K562 (cell line): ENCODE results near the gene PSMB10. TPM values are rescaled to one million over a fixed set of nuclear protein-coding genes. Genes with fewer than 3 reads are reported as not detected.

Experiments
- ATAC-seq: fragments of 200-7000 bp; cut with Tn5 transposase; 3 replicates; pipeline ENCODE4 v1.9.1; 2020; ENCODE audit warnings: moderate library complexity
- BruUV-seq: library from RNA; stranded (reverse); fragments of 400-500 nt; replicated peaks from 2 replicates; lab custom pipeline; 2021; lab: Mats Ljungman, UMichigan
- CTCF ChIA-PET: fragments of 300-600 bp; formaldehyde crosslinking; extraction: SDS; loops from one replicate; lab custom pipeline; 2021; ENCODE audit warnings: low intra/inter-chr PET ratio; lab: Yijun Ruan, JAX
- POLR2A ChIA-PET: fragments of 300-600, 350-650 bp; sonication (Branson Sonifier 250); formaldehyde crosslinking; extraction: SDS; loops from one replicate; lab custom pipeline; 2021; ENCODE audit warnings: antibody characterized with exemption, inconsistent platforms; lab: Yijun Ruan, JAX
- DNase-seq, 4 experiments: peaks; one replicate each; pipeline versions ENCODE4 v3.0.0 to v3.0.0-alpha.2; 2011 to 2018; ENCODE audit warnings: low spot score in 3 of 4, mixed read lengths in 3 of 4; ENCODE audit errors: extremely low read depth in 1 of 4
- FAIRE-seq: peaks from 2 replicates; lab custom pipeline; 2011; peaks lifted over from hg19 to GRCh38; lab: Jason Lieb, UNC
- H2AFZ ChIP-seq: 2 replicates; pipeline ENCODE4 v1.6.0; 2011; ENCODE audit warnings: low read depth, low read length, control low read depth, inconsistent platforms
- H3K27ac ChIP-seq: fragments of 200-600 bp; 3 replicates; pipeline ENCODE4 v1.8.0; 2011; ENCODE audit warnings: low read depth, mild to moderate bottlenecking, control low read depth, inconsistent platforms, low read length, moderate library complexity, mixed read lengths; ENCODE audit errors: extremely low read depth
- H3K27me3 ChIP-seq, 2 experiments: fragments of 300-600 bp in 1 of 2; 2 replicates in 1 of 2; 3 replicates in 1 of 2; pipeline versions ENCODE4 v1.6.0 to v1.8.0; 2011; ENCODE audit warnings: inconsistent platforms in 2 of 2, low read length in 2 of 2, mild to moderate bottlenecking in 1 of 2, mixed read lengths in 1 of 2, moderate library complexity in 1 of 2; ENCODE audit not compliant: control insufficient read depth in 2 of 2, insufficient read depth in 2 of 2
- H3K36me3 ChIP-seq: fragments of 300-600 bp; 3 replicates; pipeline ENCODE4 v1.8.0; 2011; ENCODE audit warnings: mild to moderate bottlenecking, low read length, inconsistent platforms; ENCODE audit not compliant: control insufficient read depth, insufficient read depth
- H3K4me1 ChIP-seq, 2 experiments: fragments of 200-600 bp in 1 of 2; replicated peaks in 1 of 2; 2 replicates in 1 of 2; 3 replicates in 1 of 2; pipeline versions ENCODE4 v1.5.1 to v1.8.0; 2011; ENCODE audit warnings: inconsistent platforms in 2 of 2, low read length in 2 of 2, mild to moderate bottlenecking in 1 of 2, mixed read lengths in 1 of 2, moderate library complexity in 1 of 2; ENCODE audit not compliant: control insufficient read depth in 2 of 2, insufficient read depth in 2 of 2
- H3K4me2 ChIP-seq: 2 replicates; pipeline ENCODE4 v1.6.1; 2011; ENCODE audit warnings: low read length, control low read depth, inconsistent platforms, mixed read lengths; ENCODE audit not compliant: insufficient read depth
- H3K4me3 ChIP-seq: fragments of 200-600 bp; sonication (generic), shearing (Covaris generic); 2 replicates; pipeline ENCODE4 v1.5.1; 2016; ENCODE audit warnings: control low read depth, inconsistent platforms
- H3K79me2 ChIP-seq: fragments of 200-600 bp; 3 replicates; pipeline ENCODE4 v1.8.0; 2011; ENCODE audit warnings: low read length, inconsistent platforms; ENCODE audit not compliant: control insufficient read depth, insufficient read depth
- H3K9ac ChIP-seq, 2 experiments: 2 replicates each; pipeline versions ENCODE4 v1.6.0 to v1.6.1; 2011; ENCODE audit warnings: low read depth in 2 of 2, low read length in 2 of 2, control low read depth in 1 of 2, inconsistent platforms in 1 of 2, mild to moderate bottlenecking in 1 of 2, mixed read lengths in 1 of 2; ENCODE audit not compliant: insufficient read depth in 1 of 2
- H3K9me1 ChIP-seq: one replicate; pipeline ENCODE4 v1.6.0; 2011; ENCODE audit warnings: inconsistent platforms, mild to moderate bottlenecking, low read length, moderate library complexity; ENCODE audit not compliant: control insufficient read depth, insufficient read depth
- H3K9me3 ChIP-seq: replicated peaks from 2 replicates; pipeline ENCODE4 v1.5.1; 2011; ENCODE audit warnings: low read depth, low read length, inconsistent platforms; ENCODE audit not compliant: control insufficient read depth, insufficient read depth
- H4K20me1 ChIP-seq: replicated peaks from 2 replicates; pipeline ENCODE4 v1.6.1; 2011; ENCODE audit warnings: low read length, inconsistent platforms, mixed read lengths; ENCODE audit not compliant: control insufficient read depth, insufficient read depth
- GTF2E2 ChIP-seq: fragments of 200-800 bp; sonication (Bioruptor generic); IDR thresholded peaks from 2 replicates; pipeline ENCODE4 v1.6.1; 2016; ENCODE audit warnings: missing genetic modification characterization, missing compliant biosample characterization
- HES1 ChIP-seq: fragments of 450-650 bp; IDR thresholded peaks from 2 replicates; pipeline ENCODE4 v1.6.1; 2016; ENCODE audit warnings: low read depth, mild to moderate bottlenecking, moderate library complexity
- KDM2B ChIP-seq: fragments of 250-450 bp; sonication (Bioruptor Pico); IDR thresholded peaks from 2 replicates; pipeline ENCODE4 v1.8.0; 2021; ENCODE audit warnings: mild to moderate bottlenecking, moderate library complexity
- L3MBTL2 ChIP-seq: fragments of 450-650 bp; IDR thresholded peaks from 2 replicates; pipeline ENCODE4 v1.6.1; 2016; ENCODE audit warnings: mild to moderate bottlenecking, moderate library complexity
- POLR2G ChIP-seq: fragments of 200-400 bp; formaldehyde crosslinking; IDR thresholded peaks from 2 replicates; pipeline ENCODE4 v1.6.1; 2017; ENCODE audit warnings: low read depth, mild to moderate bottlenecking, antibody characterized with exemption, low read length, moderate library complexity
- SMARCB1 ChIP-seq: IDR thresholded peaks from 2 replicates; pipeline ENCODE4 v1.6.1; 2011; ENCODE audit warnings: improper control_type of control experiment, low read depth; ENCODE audit not compliant: insufficient read length
- SP2 ChIP-seq: IDR thresholded peaks from 2 replicates; pipeline ENCODE4 v1.6.1; 2011; ENCODE audit warnings: mild to moderate bottlenecking, low read depth, low read length, moderate library complexity; ENCODE audit not compliant: poor library complexity, severe bottlenecking; ENCODE audit errors: extremely low read depth
- SRSF1 ChIP-seq: fragments of 200-400 bp; formaldehyde crosslinking; IDR thresholded peaks from 2 replicates; pipeline ENCODE4 v1.6.1; 2017; ENCODE audit warnings: mild to moderate bottlenecking, low read depth, low read length, moderate library complexity
- ZBED1 ChIP-seq: IDR thresholded peaks from 2 replicates; pipeline ENCODE4 v1.6.1; 2014
- ZNF165 ChIP-seq: fragments of 250-450 bp; sonication (Bioruptor Pico); IDR thresholded peaks from 2 replicates; pipeline ENCODE4 v1.4.0; 2020; ENCODE audit warnings: borderline replicate concordance
- ZNF174 ChIP-seq: fragments of 250-450 bp; sonication (Bioruptor Pico); IDR thresholded peaks from 2 replicates; pipeline ENCODE4 v1.4.0; 2020; ENCODE audit warnings: mild to moderate bottlenecking
- ZNF3 ChIP-seq: fragments of 250-450 bp; sonication (Bioruptor Pico); IDR thresholded peaks from 2 replicates; pipeline ENCODE4 v1.5.0; 2021; ENCODE audit warnings: mild to moderate bottlenecking, moderate library complexity
- ZZZ3 ChIP-seq: fragments of 450-650 bp; IDR thresholded peaks from 2 replicates; pipeline ENCODE4 v1.6.1; 2016; ENCODE audit warnings: antibody characterized with exemption, mild to moderate bottlenecking, moderate library complexity
- WGBS: fragments of 100-300 bp; shearing (Covaris generic); methylation state at CpG from one replicate; pipeline ENCODE4 v1.1.6; 2016; ENCODE audit warnings: low coverage, mixed read lengths; ENCODE audit not compliant: insufficient coverage; ENCODE audit errors: missing lambda C conversion rate; 5-methylcytosine and 5-hydroxymethylcytosine counted together
- in situ Hi-C: fragments of 300-500 bp; cut with MboI; formaldehyde crosslinking; loops from 4 replicates; pipeline ENCODE4 v1.15.0; 2018; ENCODE audit warnings: inconsistent platforms, mixed read lengths
- intact Hi-C: fragments of 100-400 bp; cut with micrococcal nuclease; formaldehyde crosslinking; loops from 2 replicates; pipeline ENCODE4 v1.14.2; 2022
- polyA plus RNA-seq, 8 experiments: library from polyadenylated mRNA; depleted of rRNA in 4 of 8; stranded (reverse) in 5 of 8; unstranded in 3 of 8; fragments of >200 nt; fragmentation: Nextera tagmentation in 2 of 8; fragmentation: Illumina TruSeq in 1 of 8; extraction: Ambion mirVana in 2 of 8; extraction: Trizol in 1 of 8; gene quantifications; 2 replicates each; pipeline versions ENCODE4 v1.2.1 to v1.2.3, GENCODE V29; 2011 to 2014; ENCODE audit warnings: inconsistent platforms in 1 of 8, missing spikeins in 1 of 8
- total RNA-seq, 7 experiments: library from RNA; depleted of rRNA in 6 of 7; stranded (reverse); fragments of >200 nt in 6 of 7; fragmentation: Illumina TruSeq in 2 of 7; extraction: Trizol in 2 of 7; gene quantifications; 2 replicates each; pipeline versions ENCODE4 v1.2.1 to v1.2.3, GENCODE V29; 2011 to 2021; ENCODE audit warnings: low replicate concordance in 1 of 7

PSMB10 gene
- total and polyA plus RNA-seq, 9 of the 15 experiments (the other 6 are each of a cell fraction or from before 2014, with no cell fraction given), result 11.7 to 105 (median 51.0) TPM

DNA sequence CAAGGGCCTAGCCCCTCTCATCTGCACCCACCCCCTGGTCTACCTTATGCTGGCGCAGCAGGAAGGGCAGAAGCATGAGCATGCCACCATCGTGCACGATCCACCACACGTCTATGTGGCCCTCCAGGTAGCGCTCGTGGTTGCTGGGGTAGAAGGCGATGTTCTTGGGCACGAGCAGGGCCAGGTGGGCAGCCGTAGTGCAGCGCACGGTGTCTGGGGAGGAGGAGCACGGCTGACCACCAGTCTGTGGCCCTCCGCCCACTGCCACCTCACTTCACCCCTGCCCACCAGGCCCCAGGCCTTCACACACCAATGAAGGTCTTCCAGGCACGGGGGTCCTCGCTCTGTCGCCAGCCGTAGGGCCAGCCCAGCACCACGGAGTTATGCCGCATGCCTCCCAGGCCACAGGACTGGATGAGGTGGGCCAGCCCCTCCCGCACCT, 9.5 kb upstream of the PSMB10 start:
- Histone ChIP-seq H4K20me1 (peaks cover 16% of the 10 kb centered on the region; the same call in 1 of the 2 replicates), H3K4me2 (no peak overlapping the region), H2AFZ (no peak overlapping the region), H3K27me3 (no peaks in the 10 kb centered on the region), H3K79me2 (no peaks in the 10 kb centered on the region), H3K9me1 (no peaks in the 10 kb centered on the region), H3K36me3 (peaks cover 92% of the 10 kb centered on the region; the same call in 2 of the 3 replicates), H3K9me3 (no peaks in the 10 kb centered on the region; the same call in 1 of the 2 replicates), H3K9ac (no peak overlapping the region; a peak in 1 of 4 replicates), H3K4me3 (no peak overlapping the region), H3K27ac (no peak overlapping the region), H3K4me1 (peaks cover 7 to 66% of the 10 kb centered on the region in 2 experiments; a peak in 3 of 5 replicates)
- no TSS peak for BruUV-seq
- in situ Hi-C loops (no loop called here), intact Hi-C loops (no loop called here)
- ATAC-seq, result no peak
- WGBS, result 95% methylated on average over 17 of the region's 20 CpGs
- POLR2A ChIA-PET, result interaction anchor here (0.7 to 1.3 kb wide), 4 partner anchors 9 to 53 kb away, joined by 3 to 7 read pairs (median 3); partner anchors contain the start of genes DPEP2 and PSMB10
- CTCF ChIA-PET, result no interaction called here
- DNase-seq, result no peak
- FAIRE-seq, result no peak
- TF ChIP-seq ZNF3 (CRISPR knock-in tag) (no peak), SRSF1 (no peak), POLR2G (peak; percentile 49; the same call in 1 of the 2 replicates), ZNF174 (CRISPR knock-in tag) (no peak)

GRCh38 chr16:67945392-67945933, 8.8 kb upstream of the PSMB10 start:
- POLR2A ChIA-PET, result interaction anchor here (1.0 to 1.8 kb wide), 4 partner anchors 9 to 54 kb away, joined by 3 to 7 read pairs (median 4); partner anchors contain the start of gene DPEP2
- DNase-seq (no peak), FAIRE-seq (no peak), ATAC-seq (no peak)
- no peak overlapping the region for H3K4me3 ChIP-seq
- H2AFZ ChIP-seq, result no peak overlapping the region
- H3K9me1 ChIP-seq, result no peaks in the 10 kb centered on the region
- no peaks in the 10 kb centered on the region for H3K27me3 ChIP-seq
- no peaks in the 10 kb centered on the region; the same call in 1 of the 2 replicates for H3K9me3 ChIP-seq
- H3K9ac ChIP-seq, result peak overlapping the region in 1 of 2 experiments; percentile 27; a peak in 1 of 4 replicates
- WGBS, result 95% methylated on average over 23 of the region's 24 CpGs
- intact Hi-C loops, result no loop called here
- H3K79me2 ChIP-seq, result no peaks in the 10 kb centered on the region
- BruUV-seq, result no TSS peak
- no peak overlapping the region for H3K4me2 ChIP-seq
- TF ChIP-seq ZBED1 (no peak), HES1 (no peak), SP2 (no peak), ZZZ3 (no peak), ZNF165 (CRISPR knock-in tag) (no peak), L3MBTL2 (no peak), KDM2B (CRISPR knock-in tag) (no peak), SMARCB1 (no peak), GTF2E2 (tag) (no peak)
- TF ChIP-seq, all 486 proteins: peak for 0
- peaks cover 16% of the 10 kb centered on the region; the same call in 1 of the 2 replicates for H4K20me1 ChIP-seq
- CTCF ChIA-PET, result interaction anchor here (0.7 kb wide), 1 partner anchor 54 kb away, joined by 3 read pairs; no protein-coding TSS in a partner anchor
- peaks cover 7 to 66% of the 10 kb centered on the region in 2 experiments; a peak in 4 of 5 replicates for H3K4me1 ChIP-seq
- H3K36me3 ChIP-seq, result peaks cover 85% of the 10 kb centered on the region; the same call in 2 of the 3 replicates
- in situ Hi-C loops, result no loop called here
- H3K27ac ChIP-seq, result no peak overlapping the region
